DND-41 (cell line): ENCODE measurements around the gene TYK2.

Source experiments
- ATAC-seq: fragments of 200-7000 bp; cut with Tn5 transposase; 3 replicates; pipeline ENCODE4 v1.9.1; 2021; ENCODE audit warnings: low read depth; ENCODE audit not compliant: insufficient read depth
- DNase-seq: peaks from one replicate; pipeline ENCODE4 v3.0.0-alpha.2; 2020
- H2AFZ ChIP-seq: 2 replicates; pipeline ENCODE4 v1.6.0; 2012; ENCODE audit warnings: low read depth, low read length
- H3K27ac ChIP-seq: 2 replicates; pipeline ENCODE4 v1.5.1; 2012; ENCODE audit warnings: low read length, inconsistent platforms
- H3K27me3 ChIP-seq: fragments of 200-600 bp; sonication (generic); 2 replicates; pipeline ENCODE4 v1.6.0; 2012; ENCODE audit warnings: low read length, mild to moderate bottlenecking, inconsistent platforms; ENCODE audit not compliant: insufficient read depth, poor library complexity
- H3K36me3 ChIP-seq: 2 replicates; pipeline ENCODE4 v1.5.1; 2012; ENCODE audit warnings: low read length, inconsistent platforms; ENCODE audit not compliant: insufficient read depth
- H3K4me1 ChIP-seq: 2 replicates; pipeline ENCODE4 v1.5.1; 2012; ENCODE audit warnings: mild to moderate bottlenecking, low read length; ENCODE audit not compliant: insufficient read depth
- H3K4me2 ChIP-seq: 2 replicates; pipeline ENCODE4 v1.6.0; 2012; ENCODE audit warnings: mild to moderate bottlenecking, moderate library complexity, low read length, inconsistent platforms; ENCODE audit not compliant: insufficient read depth
- H3K4me3 ChIP-seq, 2 experiments: fragments of 200-600 bp in 1 of 2; shearing (Covaris generic) in 1 of 2; 2 replicates each; pipeline ENCODE4 v1.5.1; 2012 to 2016; ENCODE audit warnings: inconsistent platforms in 2 of 2, low read length in 2 of 2, mild to moderate bottlenecking in 2 of 2, low read depth in 1 of 2, moderate library complexity in 1 of 2
- H3K79me2 ChIP-seq: 2 replicates; pipeline ENCODE4 v1.6.0; 2012; ENCODE audit warnings: low read length, inconsistent platforms; ENCODE audit not compliant: insufficient read depth
- H3K9ac ChIP-seq: 2 replicates; pipeline ENCODE4 v1.6.0; 2012; ENCODE audit warnings: low read depth, mild to moderate bottlenecking, inconsistent platforms, low read length, moderate library complexity
- H3K9me3 ChIP-seq: 2 replicates; pipeline ENCODE4 v1.5.1; 2012; ENCODE audit warnings: low read length, moderate library complexity, mild to moderate bottlenecking, inconsistent platforms; ENCODE audit not compliant: insufficient read depth, severe bottlenecking
- H4K20me1 ChIP-seq: 2 replicates; pipeline ENCODE4 v1.6.0; 2012; ENCODE audit warnings: low read length; ENCODE audit not compliant: insufficient read depth
- CTCF ChIP-seq: IDR thresholded peaks from 2 replicates; pipeline ENCODE4 v1.5.1; 2012; ENCODE audit warnings: borderline replicate concordance, low read length, moderate library complexity, mild to moderate bottlenecking; ENCODE audit not compliant: poor library complexity, severe bottlenecking; ENCODE audit errors: extremely low read depth
- EZH2 ChIP-seq: IDR thresholded peaks from 3 replicates; pipeline ENCODE4 v1.6.1; 2012; ENCODE audit warnings: borderline replicate concordance, low read depth, mild to moderate bottlenecking, moderate library complexity, low read length, inconsistent platforms; ENCODE audit not compliant: severe bottlenecking

Gene TYK2

DNA sequence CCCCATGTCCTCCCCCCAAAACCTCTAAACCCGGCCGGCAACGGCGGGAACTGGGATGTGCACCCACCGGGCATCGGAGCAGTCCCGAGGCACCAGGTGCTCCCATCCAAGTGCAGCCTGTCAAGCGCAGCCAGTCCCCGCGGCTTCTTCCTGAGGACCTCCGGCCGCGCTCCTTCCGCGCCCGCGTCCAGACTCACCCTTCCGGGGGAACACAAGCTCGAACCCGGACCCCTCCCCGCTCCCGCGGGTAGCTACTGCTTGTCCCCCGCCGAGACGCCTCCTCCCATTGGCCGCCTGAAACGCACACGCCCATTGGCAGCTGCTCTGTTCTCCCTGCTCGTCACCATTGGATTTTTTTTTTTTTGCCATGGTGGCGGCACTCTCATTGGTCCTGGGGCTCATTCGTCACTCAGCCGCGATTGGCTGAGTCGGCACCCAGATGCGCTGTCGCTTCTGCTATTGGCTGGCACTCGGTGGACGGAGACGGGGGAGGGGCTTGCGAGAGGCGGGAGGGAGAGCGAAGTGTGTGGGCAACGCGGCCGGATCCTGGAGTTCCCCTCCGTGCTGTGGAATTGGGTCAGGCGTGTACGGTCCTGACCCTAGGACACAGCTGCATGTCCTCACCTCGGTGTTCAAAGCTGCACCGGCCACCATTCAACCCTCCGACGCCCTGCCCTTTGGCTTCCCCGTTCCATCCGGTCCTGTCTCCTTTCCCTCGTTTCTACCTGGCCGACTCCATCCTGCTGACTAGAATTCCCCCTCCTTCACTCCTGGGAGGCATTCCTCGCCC, at the start of gene TYK2:
TYK2 (minus strand) TSS at position 260 of the 790 bp plus-strand sequence. CDS start 2,166 bp downstream, outside the sequence.
- Histone ChIP-seq H3K9me3 (no peaks in the 10 kb centered on the region), H2AFZ (peak within 1 kb of the TSS; percentile 92), H3K27me3 (no peaks in the 10 kb centered on the region), H3K4me2 (peak within 1 kb of the TSS; percentile 94), H4K20me1 (no peaks in the 10 kb centered on the region), H3K4me3 (peak within 1 kb of the TSS; percentile 64 to 79; a peak in 3 of 4 replicates), H3K27ac (peak within 1 kb of the TSS; percentile 88), H3K9ac (peak within 1 kb of the TSS; percentile 85), H3K36me3 (peaks cover 15% of the 10 kb centered on the region), H3K79me2 (peaks cover 25% of the 10 kb centered on the region), H3K4me1 (peaks cover 27% of the 10 kb centered on the region)
- ATAC-seq (peak; percentile 96), DNase-seq (peak; percentile 98)
- no peak for TF ChIP-seq EZH2
- TF ChIP-seq CTCF, result no peak

GRCh38 chr19:10428996-10429381, 48.6 kb upstream of the TYK2 start:
- DNase-seq (no peak), ATAC-seq (no peak)
- peaks cover 20% of the 10 kb centered on the region for H3K4me1 ChIP-seq
- H3K27me3 ChIP-seq, result peaks cover 8% of the 10 kb centered on the region
- TF ChIP-seq CTCF (no peak), EZH2 (no peak)
- no peak overlapping the region for H2AFZ ChIP-seq
- H3K79me2 ChIP-seq, result no peaks in the 10 kb centered on the region
- no peaks in the 10 kb centered on the region for H3K9me3 ChIP-seq
- no peak overlapping the region for H3K9ac ChIP-seq
- H4K20me1 ChIP-seq, result peaks cover 4% of the 10 kb centered on the region; the same call in 1 of the 2 replicates
- no peak overlapping the region for H3K27ac ChIP-seq
- H3K36me3 ChIP-seq, result no peaks in the 10 kb centered on the region
- H3K4me2 ChIP-seq, result no peak overlapping the region
- H3K4me3 ChIP-seq, result no peak overlapping the region

DNA sequence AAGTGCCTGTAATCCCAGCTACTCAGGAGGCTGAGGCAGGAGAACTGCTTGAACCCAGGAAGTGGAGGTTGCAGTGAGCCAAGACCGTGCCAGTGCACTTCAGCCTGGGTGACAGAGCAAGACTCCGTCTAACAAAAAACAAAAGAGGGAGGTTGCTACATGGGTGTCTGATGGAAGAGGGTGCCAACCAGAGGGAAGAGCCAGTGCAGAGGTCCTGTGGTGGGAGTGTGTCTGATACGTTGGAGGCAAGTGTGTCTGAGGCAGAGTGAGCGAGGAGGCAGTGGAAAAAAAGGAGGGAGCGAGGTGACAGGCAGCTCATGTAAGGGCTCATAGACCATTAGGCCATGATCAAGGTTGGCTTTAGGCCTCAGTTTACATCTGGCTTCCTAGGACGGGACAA, 46.8 kb upstream of the TYK2 start:
- ATAC-seq (no peak), DNase-seq (no peak)
- Histone ChIP-seq H3K79me2 (no peaks in the 10 kb centered on the region), H3K9me3 (no peaks in the 10 kb centered on the region), H4K20me1 (peaks cover 11% of the 10 kb centered on the region), H3K27ac (no peak overlapping the region), H3K4me1 (peaks cover 17% of the 10 kb centered on the region), H3K36me3 (no peaks in the 10 kb centered on the region), H3K4me2 (no peak overlapping the region), H3K4me3 (no peak overlapping the region), H2AFZ (no peak overlapping the region), H3K27me3 (peaks cover 14% of the 10 kb centered on the region), H3K9ac (no peak overlapping the region)
- TF ChIP-seq EZH2 (no peak), CTCF (no peak)
